ENCODE data around the gene MYLK.

GRCh38 chr3:123584284-123584987 is 299.7 kb downstream of the MYLK start:
- TF ChIP-seq, protein P1, sequence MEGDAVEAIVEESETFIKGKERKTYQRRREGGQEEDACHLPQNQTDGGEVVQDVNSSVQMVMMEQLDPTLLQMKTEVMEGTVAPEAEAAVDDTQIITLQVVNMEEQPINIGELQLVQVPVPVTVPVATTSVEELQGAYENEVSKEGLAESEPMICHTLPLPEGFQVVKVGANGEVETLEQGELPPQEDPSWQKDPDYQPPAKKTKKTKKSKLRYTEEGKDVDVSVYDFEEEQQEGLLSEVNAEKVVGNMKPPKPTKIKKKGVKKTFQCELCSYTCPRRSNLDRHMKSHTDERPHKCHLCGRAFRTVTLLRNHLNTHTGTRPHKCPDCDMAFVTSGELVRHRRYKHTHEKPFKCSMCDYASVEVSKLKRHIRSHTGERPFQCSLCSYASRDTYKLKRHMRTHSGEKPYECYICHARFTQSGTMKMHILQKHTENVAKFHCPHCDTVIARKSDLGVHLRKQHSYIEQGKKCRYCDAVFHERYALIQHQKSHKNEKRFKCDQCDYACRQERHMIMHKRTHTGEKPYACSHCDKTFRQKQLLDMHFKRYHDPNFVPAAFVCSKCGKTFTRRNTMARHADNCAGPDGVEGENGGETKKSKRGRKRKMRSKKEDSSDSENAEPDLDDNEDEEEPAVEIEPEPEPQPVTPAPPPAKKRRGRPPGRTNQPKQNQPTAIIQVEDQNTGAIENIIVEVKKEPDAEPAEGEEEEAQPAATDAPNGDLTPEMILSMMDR (conservative IDR thresholded peaks at IDR 0.05; ENCODE audit: low read depth, low read length) = no peak
- TF ChIP-seq POLR2A (IDR thresholded peaks at IDR 0.05; ENCODE audit: low read depth, low read length) = no peak
- TF ChIP-seq RCOR1 (IDR thresholded peaks at IDR 0.05; ENCODE audit: insufficient replicate concordance, low read length) = no peak
- no peak for TF ChIP-seq CEBPB (IDR thresholded peaks at IDR 0.05; ENCODE audit: low read depth, low read length)
- TF ChIP-seq RFX5 (IDR thresholded peaks at IDR 0.05; ENCODE audit: low read depth, low read length) = no peak
- no peak for TF ChIP-seq MAFK (IDR thresholded peaks at IDR 0.05; ENCODE audit: low read depth, low read length)
- TF ChIP-seq CHD1 (IDR thresholded peaks at IDR 0.05; ENCODE audit: low read depth, low read length) = no peak
- no peak for TF ChIP-seq SMC3 (IDR thresholded peaks at IDR 0.05; ENCODE audit: low read depth, low read length)
- TF ChIP-seq MAZ (IDR thresholded peaks at IDR 0.05; ENCODE audit: borderline replicate concordance, low read depth, low read length) = no peak
- no peak for TF ChIP-seq FOS (IDR thresholded peaks at IDR 0.05; ENCODE audit: low read depth, low read length)

Data from IMR-90 (cell line).